GM10266 (cell line): ENCODE data around the gene RPA1.
A peak's percentile ranks its signal among the peaks of the same experiment; 100 is the strongest.

Experiments
- DNase-seq: peaks from one replicate; pipeline ENCODE4 v3.0.0; 2012; ENCODE audit errors: extremely low spot score
- TF ChIP-seq, protein P1 (sequence below): IDR thresholded peaks from 2 replicates; pipeline ENCODE4 v1.5.1; 2012; ENCODE audit warnings: mild to moderate bottlenecking, low read depth; ENCODE audit not compliant: control insufficient read depth, insufficient read depth; ENCODE audit errors: missing control alignments

Gene RPA1

DNA sequence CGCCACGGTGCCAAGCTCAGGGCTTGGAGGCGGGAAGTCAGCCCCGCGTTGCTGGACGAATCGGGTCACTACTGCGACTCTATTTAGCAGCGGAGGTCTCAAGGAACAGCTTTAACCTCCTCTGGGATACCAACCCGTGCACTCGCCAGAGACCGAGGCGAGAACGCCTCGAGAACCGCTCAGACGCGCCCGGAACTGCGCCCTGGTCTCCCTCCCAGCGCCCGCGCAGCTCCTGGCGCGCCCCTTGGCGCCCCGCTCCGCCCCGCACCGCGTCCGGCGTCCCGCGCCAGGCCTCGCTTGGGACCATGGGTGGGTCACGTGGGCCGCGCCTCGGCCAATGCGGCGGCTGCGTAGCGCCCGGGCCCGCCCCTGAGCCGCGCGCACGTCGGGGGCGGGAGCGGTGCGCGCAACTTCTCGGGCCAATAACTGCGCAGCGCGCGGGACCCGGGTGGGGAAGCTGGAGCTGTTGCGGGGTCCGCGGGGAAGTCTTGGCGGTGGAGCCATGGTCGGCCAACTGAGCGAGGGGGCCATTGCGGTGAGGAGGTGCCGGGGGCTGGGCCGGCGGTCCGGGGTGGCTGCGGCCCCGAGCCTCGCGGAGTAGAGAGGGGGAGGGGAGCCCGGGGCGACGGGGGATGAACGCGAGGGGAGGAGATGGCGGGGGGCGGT lies at the start of gene RPA1, which contains the start of gene SMYD4:
Gene RPA1, plus strand, starts transcription at position 414 of the 666 bp plus-strand sequence. Its CDS starts 89 bp downstream, at position 503.
Gene SMYD4, minus strand, starts transcription at position 311 of the 666 bp plus-strand sequence. CDS start 1,908 bp downstream, outside the sequence.
- TF ChIP-seq, protein P1, sequence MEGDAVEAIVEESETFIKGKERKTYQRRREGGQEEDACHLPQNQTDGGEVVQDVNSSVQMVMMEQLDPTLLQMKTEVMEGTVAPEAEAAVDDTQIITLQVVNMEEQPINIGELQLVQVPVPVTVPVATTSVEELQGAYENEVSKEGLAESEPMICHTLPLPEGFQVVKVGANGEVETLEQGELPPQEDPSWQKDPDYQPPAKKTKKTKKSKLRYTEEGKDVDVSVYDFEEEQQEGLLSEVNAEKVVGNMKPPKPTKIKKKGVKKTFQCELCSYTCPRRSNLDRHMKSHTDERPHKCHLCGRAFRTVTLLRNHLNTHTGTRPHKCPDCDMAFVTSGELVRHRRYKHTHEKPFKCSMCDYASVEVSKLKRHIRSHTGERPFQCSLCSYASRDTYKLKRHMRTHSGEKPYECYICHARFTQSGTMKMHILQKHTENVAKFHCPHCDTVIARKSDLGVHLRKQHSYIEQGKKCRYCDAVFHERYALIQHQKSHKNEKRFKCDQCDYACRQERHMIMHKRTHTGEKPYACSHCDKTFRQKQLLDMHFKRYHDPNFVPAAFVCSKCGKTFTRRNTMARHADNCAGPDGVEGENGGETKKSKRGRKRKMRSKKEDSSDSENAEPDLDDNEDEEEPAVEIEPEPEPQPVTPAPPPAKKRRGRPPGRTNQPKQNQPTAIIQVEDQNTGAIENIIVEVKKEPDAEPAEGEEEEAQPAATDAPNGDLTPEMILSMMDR = no peak
- DNase-seq = peak; percentile 96

DNA sequence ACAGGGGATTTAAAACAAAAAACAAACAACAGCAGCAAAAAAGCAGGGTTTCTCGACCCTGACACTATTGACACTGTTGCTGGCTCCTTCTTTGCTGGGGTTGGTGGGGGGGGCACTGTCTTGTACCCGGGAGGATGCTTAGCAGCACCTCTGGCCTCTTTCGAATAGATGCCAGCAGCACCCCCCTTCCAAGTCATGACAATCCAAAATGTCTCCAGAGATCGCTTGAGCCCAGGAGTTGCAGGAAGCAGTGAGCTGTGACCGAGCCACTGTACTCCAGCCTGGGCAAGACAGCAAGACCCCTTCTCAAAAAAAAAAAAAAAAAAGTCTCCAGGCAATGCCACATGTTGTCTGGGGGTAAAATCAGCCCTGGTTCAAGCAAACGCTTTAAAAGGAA lies 47.6 kb upstream of the RPA1 start:
- TF ChIP-seq, protein P1 = no peak
- DNase-seq = no peak

DNA sequence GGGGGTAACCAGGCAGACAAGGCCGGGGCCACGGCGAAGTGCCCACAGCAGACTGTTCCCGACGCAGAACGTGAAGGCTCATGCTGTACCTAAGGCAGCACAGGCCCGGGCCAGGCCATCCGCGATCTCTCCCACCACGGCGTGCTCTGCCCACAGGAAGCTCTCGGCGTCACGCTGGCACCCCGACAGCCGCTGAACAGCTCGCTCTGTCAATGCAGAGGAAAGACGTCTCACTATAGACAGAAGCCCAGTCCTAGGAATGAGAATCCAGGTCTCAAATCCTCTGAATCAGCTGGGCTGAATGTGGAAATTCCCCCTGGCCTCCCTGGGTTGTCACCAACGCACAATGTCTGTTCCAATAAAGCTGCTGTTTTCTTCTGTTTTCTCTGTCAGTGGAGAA lies 46.5 kb upstream of the RPA1 start:
- DNase-seq = no peak
- TF ChIP-seq, protein P1 = no peak

DNA sequence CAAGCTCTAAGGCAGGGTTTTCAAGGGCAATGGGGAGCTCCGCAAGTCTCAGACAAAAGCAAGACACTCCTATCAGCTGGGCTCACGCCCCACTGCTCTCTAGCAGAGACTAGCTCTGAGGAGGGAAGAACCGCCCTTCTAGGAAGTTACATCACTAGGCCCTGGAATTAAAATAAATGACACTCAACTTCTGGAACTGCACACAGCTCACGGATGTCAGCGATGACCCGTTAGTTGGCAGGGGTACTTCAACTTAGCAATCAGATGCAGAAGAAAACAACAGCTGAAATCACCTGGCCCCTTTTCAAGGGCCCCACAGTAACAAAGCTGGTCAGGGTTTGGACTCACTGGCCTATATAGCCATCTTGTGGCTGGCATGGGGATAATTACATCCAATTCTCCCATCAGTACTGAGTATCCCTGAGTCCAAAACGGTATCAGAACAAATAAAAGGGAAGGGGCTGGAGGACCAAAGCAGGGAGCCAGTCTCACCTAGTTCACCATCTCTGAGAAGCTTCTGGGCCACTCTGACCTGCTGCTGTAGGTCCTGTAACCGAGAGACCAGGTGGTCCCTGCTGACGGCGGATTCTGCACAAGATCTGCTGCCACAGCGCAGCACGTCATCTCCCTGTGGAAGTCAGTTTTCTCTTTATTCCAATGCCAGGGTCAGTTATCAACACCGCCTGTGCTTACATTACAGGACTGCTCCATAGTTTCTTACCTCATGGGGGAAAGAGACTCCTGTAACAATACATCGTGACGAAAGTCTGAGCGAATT lies 45.8 kb upstream of the RPA1 start:
- no peak for DNase-seq
- TF ChIP-seq, protein P1 = peak; percentile 39

DNA sequence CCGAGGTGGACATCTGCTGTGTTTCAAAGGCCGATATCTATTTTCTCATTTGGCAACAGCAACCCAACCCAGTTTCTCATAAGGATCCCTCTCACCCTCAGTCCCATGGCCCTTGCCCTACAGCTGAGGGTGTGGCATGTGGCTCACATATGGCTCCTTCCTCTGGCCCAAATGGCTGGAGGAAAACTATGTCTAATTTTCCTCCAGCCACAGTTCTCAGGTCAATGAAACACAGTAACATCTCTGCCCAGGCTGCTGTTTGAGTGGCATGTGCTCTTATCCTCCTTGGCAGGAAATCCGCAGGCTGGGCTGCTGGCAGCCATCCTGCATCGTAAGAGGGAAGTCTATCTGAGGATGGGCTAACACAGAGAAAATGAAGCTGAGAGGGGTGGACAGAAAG lies 43.9 kb upstream of the RPA1 start:
- no peak for DNase-seq
- TF ChIP-seq, protein P1 = no peak

DNA sequence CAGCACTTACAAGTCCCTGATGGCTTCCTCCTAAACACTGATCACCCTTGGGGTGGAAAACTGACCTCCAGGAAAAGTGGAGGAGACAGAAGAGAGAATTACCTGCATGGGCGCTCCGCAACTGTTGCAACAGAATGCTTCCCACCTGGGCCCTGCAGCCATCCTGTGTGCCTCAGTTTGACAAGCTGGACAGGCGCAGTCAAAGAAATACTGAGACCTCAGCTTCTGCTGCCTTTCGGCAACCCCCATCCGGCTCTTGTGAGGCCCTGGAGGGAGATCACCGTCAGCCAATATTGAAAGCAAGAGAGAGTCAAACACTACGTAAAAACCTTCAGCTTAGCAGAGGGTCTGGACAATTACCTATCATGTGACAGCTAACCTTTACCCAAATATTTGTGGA lies 43.1 kb upstream of the RPA1 start:
- TF ChIP-seq, protein P1 = no peak
- no peak for DNase-seq
